Ishikawa (cell line): ENCODE data around the gene KANK3.

Experiments used
- EP300 ChIP-seq: IDR thresholded peaks from 2 replicates; pipeline ENCODE4 v1.6.1; 2012; ENCODE audit warnings: borderline replicate concordance
- FOXM1 ChIP-seq: IDR thresholded peaks from 2 replicates; pipeline ENCODE4 v1.6.1; 2012; ENCODE audit warnings: low read depth, borderline replicate concordance
- MAX ChIP-seq: IDR thresholded peaks from 2 replicates; pipeline ENCODE4 v1.6.1; 2012
- TAF1 ChIP-seq: IDR thresholded peaks from 2 replicates; pipeline ENCODE4 v1.6.1; 2012; ENCODE audit warnings: low read depth, mild to moderate bottlenecking
- YY1 ChIP-seq: IDR thresholded peaks from 2 replicates; pipeline ENCODE4 v1.6.1; 2012; ENCODE audit warnings: low read depth

- TF ChIP-seq TAF1 (no peak), MAX (no peak), YY1 (no peak), FOXM1 (no peak), EP300 (no peak)
These were observed 9.2 kb downstream of the KANK3 start for GRCh38 chr19:8333767-8334457.
